GM12872 (cell line): ENCODE measurements around the gene MLYCD.

Experiments used
- TF ChIP-seq, protein P1 (sequence below): IDR thresholded peaks from 3 replicates; pipeline ENCODE4 v1.5.1; 2011; ENCODE audit warnings: low read depth, mild to moderate bottlenecking, low read length, moderate library complexity; ENCODE audit not compliant: insufficient read depth

Gene MLYCD

GRCh38 chr16:83915081-83915480 lies 16.2 kb downstream of the MLYCD start:
- TF ChIP-seq, protein P1, sequence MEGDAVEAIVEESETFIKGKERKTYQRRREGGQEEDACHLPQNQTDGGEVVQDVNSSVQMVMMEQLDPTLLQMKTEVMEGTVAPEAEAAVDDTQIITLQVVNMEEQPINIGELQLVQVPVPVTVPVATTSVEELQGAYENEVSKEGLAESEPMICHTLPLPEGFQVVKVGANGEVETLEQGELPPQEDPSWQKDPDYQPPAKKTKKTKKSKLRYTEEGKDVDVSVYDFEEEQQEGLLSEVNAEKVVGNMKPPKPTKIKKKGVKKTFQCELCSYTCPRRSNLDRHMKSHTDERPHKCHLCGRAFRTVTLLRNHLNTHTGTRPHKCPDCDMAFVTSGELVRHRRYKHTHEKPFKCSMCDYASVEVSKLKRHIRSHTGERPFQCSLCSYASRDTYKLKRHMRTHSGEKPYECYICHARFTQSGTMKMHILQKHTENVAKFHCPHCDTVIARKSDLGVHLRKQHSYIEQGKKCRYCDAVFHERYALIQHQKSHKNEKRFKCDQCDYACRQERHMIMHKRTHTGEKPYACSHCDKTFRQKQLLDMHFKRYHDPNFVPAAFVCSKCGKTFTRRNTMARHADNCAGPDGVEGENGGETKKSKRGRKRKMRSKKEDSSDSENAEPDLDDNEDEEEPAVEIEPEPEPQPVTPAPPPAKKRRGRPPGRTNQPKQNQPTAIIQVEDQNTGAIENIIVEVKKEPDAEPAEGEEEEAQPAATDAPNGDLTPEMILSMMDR = no peak

DNA sequence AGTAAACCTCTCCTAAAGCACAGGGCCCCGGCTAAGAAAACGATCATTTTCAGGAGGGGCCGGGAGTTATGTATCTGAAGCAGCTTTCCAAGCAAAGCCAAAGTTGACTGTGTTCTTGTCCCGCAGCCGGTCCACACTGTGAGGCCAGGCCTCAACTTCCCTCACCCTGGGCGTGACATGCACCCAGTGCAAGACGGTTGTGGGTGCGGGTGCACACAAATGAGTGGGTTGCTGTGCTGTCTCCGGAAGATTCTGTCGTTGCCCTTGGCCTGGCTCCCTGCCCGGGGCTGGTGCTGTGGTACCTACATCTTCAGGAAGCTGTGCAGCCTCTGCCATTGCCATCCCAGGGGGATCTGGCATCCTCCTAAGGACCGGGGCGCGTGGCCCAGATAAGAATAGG lies 16.6 kb downstream of the MLYCD start:
- TF ChIP-seq, protein P1 = no peak

GRCh38 chr16:83917152-83918120 lies 18.5 kb downstream of the MLYCD start:
- TF ChIP-seq, protein P1 = no peak

DNA sequence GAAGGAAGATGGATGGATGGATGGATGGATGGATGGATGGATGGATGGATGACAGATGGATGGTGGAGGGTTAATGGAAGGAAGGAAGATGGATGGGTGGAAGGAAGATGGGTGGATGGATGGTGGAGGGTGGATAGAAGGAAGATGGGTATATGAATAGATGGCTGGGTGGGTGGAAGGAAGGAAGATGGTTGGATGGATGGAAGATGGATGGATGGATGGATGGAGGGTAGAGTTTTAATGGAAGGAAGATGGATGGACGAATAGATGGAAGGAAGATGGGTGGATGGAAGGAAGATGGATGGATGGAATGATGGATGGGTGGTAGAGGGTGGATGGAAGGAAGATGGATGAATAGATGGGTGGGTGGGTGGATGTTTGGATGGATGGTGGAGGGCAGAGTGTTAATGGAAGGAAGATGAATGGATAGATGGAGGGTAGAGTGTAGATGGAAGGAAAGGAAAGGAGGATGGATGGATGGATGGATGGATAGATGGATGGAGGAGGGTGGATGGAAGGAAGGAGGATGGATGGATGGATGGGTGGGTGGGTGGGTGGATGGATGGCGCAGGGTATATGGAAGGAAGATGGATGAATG lies 22.1 kb downstream of the MLYCD start:
- TF ChIP-seq, protein P1 = no peak

GRCh38 chr16:83923581-83924365 lies 24.9 kb downstream of the MLYCD start:
- TF ChIP-seq, protein P1 = no peak

DNA sequence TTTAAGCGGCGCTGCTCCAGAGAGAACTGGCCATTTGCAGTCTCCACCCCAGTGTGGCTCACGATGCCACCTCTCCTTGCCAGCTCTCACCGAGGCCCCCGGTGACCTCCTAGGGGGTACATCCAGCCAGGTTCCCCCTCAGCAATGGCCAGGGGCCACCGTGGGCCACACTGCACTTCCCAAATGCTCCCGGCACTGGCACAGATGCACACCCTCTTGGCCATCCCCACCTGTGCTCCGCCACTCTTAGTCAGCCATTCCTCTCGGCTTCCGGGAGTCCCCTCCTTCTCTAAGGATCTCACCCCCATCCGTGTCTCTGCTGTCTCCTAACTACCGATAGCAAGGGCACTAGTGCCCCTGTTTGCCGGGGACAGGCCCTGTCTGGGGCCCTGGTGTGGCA lies 25.8 kb downstream of the MLYCD start:
- TF ChIP-seq, protein P1 = no peak

GRCh38 chr16:83925095-83925905 lies 26.4 kb downstream of the MLYCD start:
- TF ChIP-seq, protein P1 = no peak
